Thyroid gland (tissue), 4 donors: Measurements from ENCODE around the gene SORT1.

Experiments
- CTCF ChIP-seq, 6 experiments: fragments of 200-600 bp in 3 of 6; fragments of 450-650 bp in 3 of 6; sonication (generic) in 3 of 6; IDR thresholded peaks; one replicate each; pipeline ENCODE4 v1.5.1; 2016 to 2019; ENCODE audit warnings: antibody characterized with exemption in 6 of 6, mild to moderate bottlenecking in 2 of 6, inconsistent platforms in 1 of 6, moderate library complexity in 1 of 6
- POLR2A ChIP-seq, 2 donors: fragments of 450-650 bp; IDR thresholded peaks; one replicate each; pipeline ENCODE4 v1.6.1; 2017; ENCODE audit warnings: antibody characterized with exemption in 2 of 2, mild to moderate bottlenecking in 2 of 2, moderate library complexity in 1 of 2

GRCh38 chr1:109272831-109273547 lies 124.7 kb downstream of the SORT1 start:
- TF ChIP-seq POLR2A (IDR thresholded peaks at IDR 0.05): no peak
- TF ChIP-seq CTCF (IDR thresholded peaks at IDR 0.05): no peak
